ENCODE data around the gene OR6C6. TPM values are rescaled to one million over a fixed set of nuclear protein-coding genes. Genes with fewer than 3 reads are reported as not detected.

The OR6C6 gene
- polyA plus RNA-seq, 1 of the 3 experiments (the other 2 are of a cell fraction) = not detected

DNA sequence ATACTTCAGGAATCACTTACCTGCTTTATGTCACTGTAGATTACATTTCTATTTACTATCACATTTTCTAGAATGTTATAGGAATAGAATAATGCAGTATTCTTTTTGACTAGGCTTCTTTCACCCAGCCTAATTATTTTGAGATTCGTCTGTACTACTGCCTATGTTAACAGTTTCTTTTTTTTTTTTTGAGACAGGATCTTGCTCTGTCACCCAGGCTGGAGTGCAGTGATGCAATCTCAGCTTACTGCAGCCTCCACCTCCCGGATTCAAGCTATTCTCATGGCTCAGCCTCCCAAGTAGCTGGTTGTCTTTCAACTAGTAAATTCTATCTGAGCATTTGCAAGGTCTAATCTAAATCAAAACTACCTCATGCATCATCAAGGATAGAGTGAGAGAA lies 6.4 kb downstream of the OR6C6 start (continued):
- no peak for TF ChIP-seq NFIC (IDR thresholded peaks at IDR 0.05; ENCODE audit: borderline replicate concordance)
- TF ChIP-seq EP300 (IDR thresholded peaks at IDR 0.05; ENCODE audit: borderline replicate concordance in 1 of 2, low read depth in 1 of 2, low read length in 1 of 2) = no peak

DNA sequence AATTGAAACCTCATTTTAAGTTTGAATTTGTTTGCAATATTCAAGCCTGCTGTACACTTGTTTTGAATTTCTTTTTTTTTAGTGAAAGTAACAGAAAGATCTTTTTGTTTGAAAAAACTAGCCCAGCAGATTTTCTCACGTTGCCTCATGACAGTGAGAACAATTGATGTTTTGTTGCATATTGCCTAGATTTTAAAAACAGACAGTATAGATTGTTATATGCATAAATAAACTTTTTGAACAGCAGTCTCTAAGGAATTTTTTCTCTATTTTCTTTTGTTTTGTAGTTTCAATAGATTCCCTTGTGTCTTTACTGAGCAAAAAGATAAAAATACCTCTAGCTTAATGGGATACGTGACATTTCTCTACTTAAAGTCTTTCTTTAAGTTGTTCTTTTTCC lies 15.4 kb downstream of the OR6C6 start:
- POLR2A ChIA-PET = no interaction called here
- Histone ChIP-seq H4K20me1 (ENCODE audit: insufficient read depth) (no peaks in the 10 kb centered on the region), H3K36me3 (replicated peaks in 1 of 2; ENCODE audit: control insufficient read depth in 1 of 2, insufficient read depth in 2 of 2, low read length in 1 of 2) (no peaks in the 10 kb centered on the region), H3K4me3 (ENCODE audit: low read depth in 2 of 2, low read length in 1 of 2) (no peak overlapping the region), H3K27ac (ENCODE audit: low read depth in 2 of 2, low read length in 1 of 2) (no peak overlapping the region), H3K9ac (no peak overlapping the region), H3F3A (replicated peaks; ENCODE audit: insufficient read depth) (no peaks in the 10 kb centered on the region), H3K9me3 (no peaks in the 10 kb centered on the region), H3K27me3 (ENCODE audit: insufficient read depth) (no peaks in the 10 kb centered on the region), H3K79me2 (ENCODE audit: insufficient read depth) (no peaks in the 10 kb centered on the region), H2AFZ (ENCODE audit: low read depth) (no peak overlapping the region), H3K4me1 (ENCODE audit: control insufficient read depth in 1 of 2, insufficient read depth in 2 of 2, low read depth in 1 of 2, low read length in 1 of 2) (no peaks in the 10 kb centered on the region), H3K9me2 (no peaks in the 10 kb centered on the region), H3K4me2 (no peak overlapping the region)
- 0% methylated on average over 2 of the region's 2 CpGs for WGBS (ENCODE audit: low lambda C conversion rate)
- DNase-seq = no peak
- CTCF ChIA-PET = no interaction called here
- TF ChIP-seq GATA2 (CRISPR knock-in tag; IDR thresholded peaks at IDR 0.05) (no peak), RXRA (IDR thresholded peaks at IDR 0.05; ENCODE audit: borderline replicate concordance, low read depth) (no peak), RFX5 (IDR thresholded peaks at IDR 0.05; ENCODE audit: low read length) (no peak), TCF12 (IDR thresholded peaks at IDR 0.05) (no peak), EP300 (IDR thresholded peaks at IDR 0.05; ENCODE audit: borderline replicate concordance in 1 of 2, low read depth in 1 of 2, low read length in 1 of 2) (no peak), NFIC (IDR thresholded peaks at IDR 0.05; ENCODE audit: borderline replicate concordance) (no peak), SMC3 (IDR thresholded peaks at IDR 0.05; ENCODE audit: low read depth, low read length) (no peak), RCOR1 (IDR thresholded peaks at IDR 0.05; ENCODE audit: low read length) (no peak), MXI1 (IDR thresholded peaks at IDR 0.05; ENCODE audit: low read depth, low read length) (no peak), NRF1 (IDR thresholded peaks at IDR 0.05; ENCODE audit: low read depth, low read length) (no peak), FOSL2 (IDR thresholded peaks at IDR 0.05; ENCODE audit: borderline replicate concordance, low read depth) (no peak), SIN3A (IDR thresholded peaks at IDR 0.05; ENCODE audit: borderline replicate concordance, low read depth, low read length) (no peak)
- TF ChIP-seq, protein P1, sequence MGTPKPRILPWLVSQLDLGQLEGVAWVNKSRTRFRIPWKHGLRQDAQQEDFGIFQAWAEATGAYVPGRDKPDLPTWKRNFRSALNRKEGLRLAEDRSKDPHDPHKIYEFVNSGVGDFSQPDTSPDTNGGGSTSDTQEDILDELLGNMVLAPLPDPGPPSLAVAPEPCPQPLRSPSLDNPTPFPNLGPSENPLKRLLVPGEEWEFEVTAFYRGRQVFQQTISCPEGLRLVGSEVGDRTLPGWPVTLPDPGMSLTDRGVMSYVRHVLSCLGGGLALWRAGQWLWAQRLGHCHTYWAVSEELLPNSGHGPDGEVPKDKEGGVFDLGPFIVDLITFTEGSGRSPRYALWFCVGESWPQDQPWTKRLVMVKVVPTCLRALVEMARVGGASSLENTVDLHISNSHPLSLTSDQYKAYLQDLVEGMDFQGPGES (IDR thresholded peaks at IDR 0.05; ENCODE audit: low read depth, low read length) = no peak
- TF ChIP-seq, protein P2, sequence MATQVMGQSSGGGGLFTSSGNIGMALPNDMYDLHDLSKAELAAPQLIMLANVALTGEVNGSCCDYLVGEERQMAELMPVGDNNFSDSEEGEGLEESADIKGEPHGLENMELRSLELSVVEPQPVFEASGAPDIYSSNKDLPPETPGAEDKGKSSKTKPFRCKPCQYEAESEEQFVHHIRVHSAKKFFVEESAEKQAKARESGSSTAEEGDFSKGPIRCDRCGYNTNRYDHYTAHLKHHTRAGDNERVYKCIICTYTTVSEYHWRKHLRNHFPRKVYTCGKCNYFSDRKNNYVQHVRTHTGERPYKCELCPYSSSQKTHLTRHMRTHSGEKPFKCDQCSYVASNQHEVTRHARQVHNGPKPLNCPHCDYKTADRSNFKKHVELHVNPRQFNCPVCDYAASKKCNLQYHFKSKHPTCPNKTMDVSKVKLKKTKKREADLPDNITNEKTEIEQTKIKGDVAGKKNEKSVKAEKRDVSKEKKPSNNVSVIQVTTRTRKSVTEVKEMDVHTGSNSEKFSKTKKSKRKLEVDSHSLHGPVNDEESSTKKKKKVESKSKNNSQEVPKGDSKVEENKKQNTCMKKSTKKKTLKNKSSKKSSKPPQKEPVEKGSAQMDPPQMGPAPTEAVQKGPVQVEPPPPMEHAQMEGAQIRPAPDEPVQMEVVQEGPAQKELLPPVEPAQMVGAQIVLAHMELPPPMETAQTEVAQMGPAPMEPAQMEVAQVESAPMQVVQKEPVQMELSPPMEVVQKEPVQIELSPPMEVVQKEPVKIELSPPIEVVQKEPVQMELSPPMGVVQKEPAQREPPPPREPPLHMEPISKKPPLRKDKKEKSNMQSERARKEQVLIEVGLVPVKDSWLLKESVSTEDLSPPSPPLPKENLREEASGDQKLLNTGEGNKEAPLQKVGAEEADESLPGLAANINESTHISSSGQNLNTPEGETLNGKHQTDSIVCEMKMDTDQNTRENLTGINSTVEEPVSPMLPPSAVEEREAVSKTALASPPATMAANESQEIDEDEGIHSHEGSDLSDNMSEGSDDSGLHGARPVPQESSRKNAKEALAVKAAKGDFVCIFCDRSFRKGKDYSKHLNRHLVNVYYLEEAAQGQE (IDR thresholded peaks at IDR 0.05; ENCODE audit: low read depth, low read length) = no peak
- TF ChIP-seq, protein P3, sequence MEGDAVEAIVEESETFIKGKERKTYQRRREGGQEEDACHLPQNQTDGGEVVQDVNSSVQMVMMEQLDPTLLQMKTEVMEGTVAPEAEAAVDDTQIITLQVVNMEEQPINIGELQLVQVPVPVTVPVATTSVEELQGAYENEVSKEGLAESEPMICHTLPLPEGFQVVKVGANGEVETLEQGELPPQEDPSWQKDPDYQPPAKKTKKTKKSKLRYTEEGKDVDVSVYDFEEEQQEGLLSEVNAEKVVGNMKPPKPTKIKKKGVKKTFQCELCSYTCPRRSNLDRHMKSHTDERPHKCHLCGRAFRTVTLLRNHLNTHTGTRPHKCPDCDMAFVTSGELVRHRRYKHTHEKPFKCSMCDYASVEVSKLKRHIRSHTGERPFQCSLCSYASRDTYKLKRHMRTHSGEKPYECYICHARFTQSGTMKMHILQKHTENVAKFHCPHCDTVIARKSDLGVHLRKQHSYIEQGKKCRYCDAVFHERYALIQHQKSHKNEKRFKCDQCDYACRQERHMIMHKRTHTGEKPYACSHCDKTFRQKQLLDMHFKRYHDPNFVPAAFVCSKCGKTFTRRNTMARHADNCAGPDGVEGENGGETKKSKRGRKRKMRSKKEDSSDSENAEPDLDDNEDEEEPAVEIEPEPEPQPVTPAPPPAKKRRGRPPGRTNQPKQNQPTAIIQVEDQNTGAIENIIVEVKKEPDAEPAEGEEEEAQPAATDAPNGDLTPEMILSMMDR (IDR thresholded peaks at IDR 0.05) = no peak
- TF ChIP-seq, protein P4, sequence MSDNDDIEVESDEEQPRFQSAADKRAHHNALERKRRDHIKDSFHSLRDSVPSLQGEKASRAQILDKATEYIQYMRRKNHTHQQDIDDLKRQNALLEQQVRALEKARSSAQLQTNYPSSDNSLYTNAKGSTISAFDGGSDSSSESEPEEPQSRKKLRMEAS (IDR thresholded peaks at IDR 0.05; ENCODE audit: low read depth) = no peak
